GM19452 (cell line): ENCODE measurements around the gene ST8SIA4.
A peak's percentile ranks its signal among the peaks of the same experiment; 100 is the strongest.

Experiments
- ATAC-seq: cut with Tn5 transposase; IDR thresholded peaks from one replicate; pipeline ENCODE4 v1.9.1; 2021; ENCODE audit not compliant: unreplicated experiment

Gene ST8SIA4

GRCh38 chr5:100872408-100873190 is 30.5 kb downstream of the ST8SIA4 start:
- ATAC-seq: no peak

- ATAC-seq: no peak
These were observed 36.0 kb downstream of the ST8SIA4 start for GRCh38 chr5:100867039-100867562.

GRCh38 chr5:100864931-100865330 is 38.2 kb downstream of the ST8SIA4 start:
- ATAC-seq: no peak

- no peak for ATAC-seq
These were observed 39.3 kb downstream of the ST8SIA4 start for GRCh38 chr5:100863739-100864138.

GRCh38 chr5:100861148-100861547 is 41.9 kb downstream of the ST8SIA4 start:
- ATAC-seq: no peak

- ATAC-seq: peak; percentile 65
These were observed 42.7 kb downstream of the ST8SIA4 start for GRCh38 chr5:100860407-100860806.

- no peak for ATAC-seq
These were observed 44.0 kb downstream of the ST8SIA4 start for GRCh38 chr5:100858987-100859545.

- no peak for ATAC-seq
These were observed 46.6 kb downstream of the ST8SIA4 start for GRCh38 chr5:100856462-100856861.

- no peak for ATAC-seq
These were observed 47.1 kb downstream of the ST8SIA4 start for GRCh38 chr5:100855937-100856430.

GRCh38 chr5:100855295-100855694 is 47.8 kb downstream of the ST8SIA4 start:
- no peak for ATAC-seq

- ATAC-seq: no peak
These were observed 48.5 kb downstream of the ST8SIA4 start for GRCh38 chr5:100854591-100854990.

GRCh38 chr5:100853582-100853981 is 49.5 kb downstream of the ST8SIA4 start:
- no peak for ATAC-seq

GRCh38 chr5:100852988-100853449 is 50.1 kb downstream of the ST8SIA4 start:
- ATAC-seq: peak; percentile 97

GRCh38 chr5:100852051-100852450 is 51.0 kb downstream of the ST8SIA4 start:
- no peak for ATAC-seq

GRCh38 chr5:100846772-100847171 is 56.3 kb downstream of the ST8SIA4 start:
- ATAC-seq: no peak

GRCh38 chr5:100842080-100842479 is 61.0 kb downstream of the ST8SIA4 start:
- no peak for ATAC-seq

- ATAC-seq: peak; percentile 45
These were observed 61.6 kb downstream of the ST8SIA4 start for GRCh38 chr5:100841358-100842076.

- ATAC-seq: peak; percentile 39
These were observed 62.3 kb downstream of the ST8SIA4 start for GRCh38 chr5:100840789-100841188.

GRCh38 chr5:100840370-100840769 is 62.7 kb downstream of the ST8SIA4 start:
- peak; percentile 66 for ATAC-seq

- no peak for ATAC-seq
These were observed 65.0 kb downstream of the ST8SIA4 start for GRCh38 chr5:100838048-100838473.

GRCh38 chr5:100834519-100834918 is 68.6 kb downstream of the ST8SIA4 start:
- ATAC-seq: no peak
